H9 (cell line): Measurements from ENCODE around the gene ORMDL2. TPM values are rescaled to one million over a fixed set of nuclear protein-coding genes. Genes with fewer than 3 reads are reported as not detected.

Experiments used
- DNase-seq: peaks from one replicate; pipeline ENCODE4 v3.0.0-alpha.2; 2017
- H2AFZ ChIP-seq: one replicate; pipeline ENCODE4 v1.6.1; 2013; ENCODE audit warnings: mild to moderate bottlenecking, low read length, control low read depth, moderate library complexity
- H2AK5ac ChIP-seq: 2 replicates; pipeline ENCODE4 v1.6.1; 2013; ENCODE audit warnings: low read length, control low read depth, mixed read lengths; ENCODE audit not compliant: insufficient read length
- H2BK120ac ChIP-seq: one replicate; pipeline ENCODE4 v1.6.1; 2013; ENCODE audit warnings: low read depth, mild to moderate bottlenecking, low read length, control low read depth, inconsistent platforms; ENCODE audit not compliant: poor library complexity, severe bottlenecking
- H2BK12ac ChIP-seq: 2 replicates; pipeline ENCODE4 v1.6.1; 2013; ENCODE audit warnings: low read length, control low read depth, mixed read lengths, low read depth; ENCODE audit not compliant: insufficient read length
- H2BK15ac ChIP-seq: 2 replicates; pipeline ENCODE4 v1.6.1; 2013; ENCODE audit warnings: low read depth, low read length, control low read depth
- H2BK20ac ChIP-seq: one replicate; pipeline ENCODE4 v1.6.1; 2013; ENCODE audit warnings: low read depth, mild to moderate bottlenecking, low read length, control low read depth, inconsistent platforms; ENCODE audit not compliant: poor library complexity, severe bottlenecking
- H2BK5ac ChIP-seq: 2 replicates; pipeline ENCODE4 v1.6.1; 2013; ENCODE audit warnings: low read length, control low read depth, mixed read lengths; ENCODE audit not compliant: insufficient read length
- H3K14ac ChIP-seq: 2 replicates; pipeline ENCODE4 v1.6.1; 2013; ENCODE audit warnings: low read length, control low read depth; ENCODE audit not compliant: insufficient read depth
- H3K18ac ChIP-seq: 2 replicates; pipeline ENCODE4 v1.6.1; 2013; ENCODE audit warnings: low read depth, mild to moderate bottlenecking, mixed read lengths, low read length, control low read depth; ENCODE audit not compliant: insufficient read length
- H3K23ac ChIP-seq: 2 replicates; pipeline ENCODE4 v1.6.1; 2013; ENCODE audit warnings: low read length, control low read depth, mixed read lengths, low read depth; ENCODE audit not compliant: insufficient read length
- H3K23me2 ChIP-seq: 2 replicates; pipeline ENCODE4 v1.6.1; 2013; ENCODE audit warnings: low read depth, mild to moderate bottlenecking, mixed read lengths, low read length, control low read depth; ENCODE audit not compliant: insufficient read length, poor library complexity, severe bottlenecking
- H3K27ac ChIP-seq: 2 replicates; pipeline ENCODE4 v1.5.1; 2013; ENCODE audit warnings: low read length, control low read depth, mixed read lengths, low read depth; ENCODE audit not compliant: insufficient read length
- H3K27me3 ChIP-seq: 2 replicates; pipeline ENCODE4 v1.6.1; 2013; ENCODE audit warnings: low read length, control low read depth, inconsistent platforms; ENCODE audit not compliant: insufficient read depth
- H3K4ac ChIP-seq: 2 replicates; pipeline ENCODE4 v1.6.1; 2013; ENCODE audit warnings: low read depth, mild to moderate bottlenecking, control low read depth, inconsistent platforms, low read length, moderate library complexity
- H3K4me1 ChIP-seq: 2 replicates; pipeline ENCODE4 v1.6.1; 2013; ENCODE audit warnings: low read length, control low read depth, inconsistent platforms; ENCODE audit not compliant: insufficient read depth
- H3K4me2 ChIP-seq: 2 replicates; pipeline ENCODE4 v1.6.1; 2013; ENCODE audit warnings: low read length, control low read depth, mixed read lengths; ENCODE audit not compliant: insufficient read length, insufficient read depth
- H3K56ac ChIP-seq: 2 replicates; pipeline ENCODE4 v1.6.1; 2013; ENCODE audit warnings: low read depth, mild to moderate bottlenecking, mixed read lengths, low read length, control low read depth; ENCODE audit not compliant: insufficient read length
- H3K79me1 ChIP-seq: 2 replicates; pipeline ENCODE4 v1.6.1; 2013; ENCODE audit warnings: low read depth, mild to moderate bottlenecking, moderate library complexity, low read length, control low read depth, inconsistent platforms; ENCODE audit not compliant: insufficient read depth, poor library complexity, severe bottlenecking
- H3K79me2 ChIP-seq: 2 replicates; pipeline ENCODE4 v1.6.1; 2013; ENCODE audit warnings: low read length, control low read depth, inconsistent platforms; ENCODE audit not compliant: insufficient read depth
- H3K9ac ChIP-seq: 2 replicates; pipeline ENCODE4 v1.6.1; 2013; ENCODE audit warnings: low read length, control low read depth, mixed read lengths; ENCODE audit not compliant: insufficient read length; ENCODE audit errors: extremely low read depth
- H3K9me3 ChIP-seq: one replicate; pipeline ENCODE4 v1.6.1; 2013; ENCODE audit warnings: low read depth, low read length, inconsistent platforms; ENCODE audit not compliant: control insufficient read depth
- H3T11ph ChIP-seq: one replicate; pipeline ENCODE4 v1.6.1; 2013; ENCODE audit warnings: mild to moderate bottlenecking, low read length, control low read depth, inconsistent platforms
- H4K20me1 ChIP-seq: one replicate; pipeline ENCODE4 v1.6.1; 2013; ENCODE audit not compliant: control insufficient read depth, insufficient read length, insufficient read depth
- H4K5ac ChIP-seq: 2 replicates; pipeline ENCODE4 v1.6.1; 2013; ENCODE audit warnings: low read depth, mild to moderate bottlenecking, mixed read lengths, low read length, control low read depth; ENCODE audit not compliant: insufficient read length
- H4K8ac ChIP-seq: replicated peaks from 2 replicates; pipeline ENCODE4 v1.6.1; 2013; ENCODE audit warnings: low read length, control low read depth, mixed read lengths, low read depth; ENCODE audit not compliant: insufficient read length
- H4K91ac ChIP-seq: 2 replicates; pipeline ENCODE4 v1.6.1; 2013; ENCODE audit warnings: low read depth, mild to moderate bottlenecking, moderate library complexity, mixed read lengths, low read length, control low read depth; ENCODE audit not compliant: insufficient read length
- H3K27ac Mint-ChIP-seq, 3 experiments: 2 replicates in 2 of 3; 3 replicates in 1 of 3; pipeline ENCODE4 v1.8.0; 2020 to 2021; ENCODE audit warnings: mixed read lengths in 3 of 3, mild to moderate bottlenecking in 1 of 3, moderate library complexity in 1 of 3
- H3K27me3 Mint-ChIP-seq: 2 replicates; pipeline ENCODE4 v1.8.0; 2021; ENCODE audit warnings: low read depth, mild to moderate bottlenecking, moderate library complexity, mixed read lengths
- H3K36me3 Mint-ChIP-seq, 3 experiments: 2 replicates in 2 of 3; 3 replicates in 1 of 3; pipeline ENCODE4 v1.8.0; 2020 to 2021; ENCODE audit warnings: low read depth in 3 of 3, mixed read lengths in 3 of 3; ENCODE audit not compliant: insufficient read depth in 1 of 3
- H3K4me1 Mint-ChIP-seq, 2 experiments: 2 replicates each; pipeline ENCODE4 v1.8.0; 2020; ENCODE audit warnings: mixed read lengths in 2 of 2
- H3K4me3 Mint-ChIP-seq, 2 experiments: 2 replicates in 1 of 2; 3 replicates in 1 of 2; pipeline ENCODE4 v1.8.0; 2020 to 2021; ENCODE audit warnings: mild to moderate bottlenecking in 2 of 2, mixed read lengths in 2 of 2, moderate library complexity in 1 of 2
- H3K9me3 Mint-ChIP-seq, 2 experiments: 2 replicates in 1 of 2; 3 replicates in 1 of 2; pipeline ENCODE4 v1.8.0; 2020; ENCODE audit warnings: mild to moderate bottlenecking in 2 of 2, mixed read lengths in 2 of 2, moderate library complexity in 1 of 2
- WGBS: extraction: QIAGEN DNeasy Blood & Tissue Kit; methylation state at CpG from one replicate; pipeline ENCODE4 v1.1.7; 2013; ENCODE audit warnings: missing lambda C conversion rate, low lambda C conversion rate, mixed read lengths; ENCODE audit not compliant: insufficient read length; ENCODE audit errors: extremely low coverage; 5-methylcytosine and 5-hydroxymethylcytosine counted together
- total RNA-seq: library from RNA; stranded (reverse); gene quantifications from 2 replicates; pipeline ENCODE4 v1.2.1, GENCODE V29; 2021
- TF ChIP-seq, protein P1 (sequence below): fragments of 200-600 bp; sonication (generic); conservative IDR thresholded peaks from 3 replicates; pipeline ENCODE4 v1.8.0; 2021; ENCODE audit warnings: antibody characterized with exemption, mild to moderate bottlenecking

The ORMDL2 gene
- total RNA-seq, 1 experiment from 2014 or later = 51.3 TPM

DNA sequence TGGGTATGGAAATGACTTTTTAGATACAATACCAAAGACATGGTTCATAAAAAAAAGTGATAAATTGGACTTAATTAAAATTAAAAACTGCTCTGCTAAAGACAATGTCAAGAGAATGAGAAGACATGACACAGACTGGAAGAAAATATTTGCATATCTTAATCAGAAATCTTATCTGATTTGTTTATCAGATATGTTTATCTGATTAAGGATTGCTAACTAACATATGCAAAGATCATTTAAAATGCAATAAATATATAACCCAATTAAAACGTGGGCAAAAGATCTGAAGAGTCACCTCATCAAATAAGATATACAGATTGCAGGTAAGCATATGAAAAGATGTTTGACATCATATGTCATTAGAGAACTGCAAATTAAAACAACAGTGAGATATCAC lies 34.9 kb downstream of the ORMDL2 start:
- Histone ChIP-seq H3K9me3 (no peaks in the 10 kb centered on the region), H3K56ac (no peak overlapping the region)
- H3K27ac Mint-ChIP-seq = no peak overlapping the region

More for the DNA sequence above, 34.9 kb downstream of the ORMDL2 start:
- H2BK15ac ChIP-seq = no peak overlapping the region
- no peak overlapping the region for H3T11ph ChIP-seq
- no peak overlapping the region for H3K18ac ChIP-seq
- H3K36me3 Mint-ChIP-seq = no peaks in the 10 kb centered on the region
- no peak overlapping the region for H2BK12ac ChIP-seq
- H3K9me3 Mint-ChIP-seq = no peaks in the 10 kb centered on the region
- no peaks in the 10 kb centered on the region for H3K79me1 ChIP-seq
- no peaks in the 10 kb centered on the region for H3K79me2 ChIP-seq
- H3K23ac ChIP-seq = no peak overlapping the region
- H2BK120ac ChIP-seq = no peak overlapping the region
- no peaks in the 10 kb centered on the region for H3K23me2 ChIP-seq
- H2BK20ac ChIP-seq = no peak overlapping the region
- H3K4me1 Mint-ChIP-seq = peaks cover 5 to 9% of the 10 kb centered on the region in 2 experiments
- TF ChIP-seq, protein P1, sequence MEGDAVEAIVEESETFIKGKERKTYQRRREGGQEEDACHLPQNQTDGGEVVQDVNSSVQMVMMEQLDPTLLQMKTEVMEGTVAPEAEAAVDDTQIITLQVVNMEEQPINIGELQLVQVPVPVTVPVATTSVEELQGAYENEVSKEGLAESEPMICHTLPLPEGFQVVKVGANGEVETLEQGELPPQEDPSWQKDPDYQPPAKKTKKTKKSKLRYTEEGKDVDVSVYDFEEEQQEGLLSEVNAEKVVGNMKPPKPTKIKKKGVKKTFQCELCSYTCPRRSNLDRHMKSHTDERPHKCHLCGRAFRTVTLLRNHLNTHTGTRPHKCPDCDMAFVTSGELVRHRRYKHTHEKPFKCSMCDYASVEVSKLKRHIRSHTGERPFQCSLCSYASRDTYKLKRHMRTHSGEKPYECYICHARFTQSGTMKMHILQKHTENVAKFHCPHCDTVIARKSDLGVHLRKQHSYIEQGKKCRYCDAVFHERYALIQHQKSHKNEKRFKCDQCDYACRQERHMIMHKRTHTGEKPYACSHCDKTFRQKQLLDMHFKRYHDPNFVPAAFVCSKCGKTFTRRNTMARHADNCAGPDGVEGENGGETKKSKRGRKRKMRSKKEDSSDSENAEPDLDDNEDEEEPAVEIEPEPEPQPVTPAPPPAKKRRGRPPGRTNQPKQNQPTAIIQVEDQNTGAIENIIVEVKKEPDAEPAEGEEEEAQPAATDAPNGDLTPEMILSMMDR = no peak
- no peak overlapping the region for H3K4ac ChIP-seq
- H4K8ac ChIP-seq = no peak overlapping the region
- H3K27me3 Mint-ChIP-seq = peaks cover 6% of the 10 kb centered on the region
- DNase-seq = no peak
- no peak overlapping the region for H3K4me3 Mint-ChIP-seq
- no peak overlapping the region for H2AFZ ChIP-seq
- no CpG with 5 or more reads among the region's 1 CpG for WGBS
- H2BK5ac ChIP-seq = no peak overlapping the region
- no peak overlapping the region for H2AK5ac ChIP-seq
- H3K4me2 ChIP-seq = no peak overlapping the region
- H4K91ac ChIP-seq = no peak overlapping the region
- no peak overlapping the region for H3K27ac ChIP-seq
- H3K9ac ChIP-seq = no peak overlapping the region
- H3K27me3 ChIP-seq = no peaks in the 10 kb centered on the region
- no peaks in the 10 kb centered on the region for H3K4me1 ChIP-seq
- no peak overlapping the region for H4K5ac ChIP-seq
- no peak overlapping the region for H3K14ac ChIP-seq
- no peaks in the 10 kb centered on the region for H4K20me1 ChIP-seq
